GM18909 (cell line): ENCODE data around the gene SPP1.
"Not testable (repeated sequence)": the region's sequence is repeated elsewhere in the genome, so short reads cannot be mapped to it uniquely, and the experiment has no call there.

ENCODE experiments used
- ATAC-seq: cut with Tn5 transposase; IDR thresholded peaks from one replicate; pipeline ENCODE4 v1.9.1; 2021; ENCODE audit warnings: mild to moderate bottlenecking; ENCODE audit not compliant: unreplicated experiment, poor library complexity

SPP1 gene

DNA sequence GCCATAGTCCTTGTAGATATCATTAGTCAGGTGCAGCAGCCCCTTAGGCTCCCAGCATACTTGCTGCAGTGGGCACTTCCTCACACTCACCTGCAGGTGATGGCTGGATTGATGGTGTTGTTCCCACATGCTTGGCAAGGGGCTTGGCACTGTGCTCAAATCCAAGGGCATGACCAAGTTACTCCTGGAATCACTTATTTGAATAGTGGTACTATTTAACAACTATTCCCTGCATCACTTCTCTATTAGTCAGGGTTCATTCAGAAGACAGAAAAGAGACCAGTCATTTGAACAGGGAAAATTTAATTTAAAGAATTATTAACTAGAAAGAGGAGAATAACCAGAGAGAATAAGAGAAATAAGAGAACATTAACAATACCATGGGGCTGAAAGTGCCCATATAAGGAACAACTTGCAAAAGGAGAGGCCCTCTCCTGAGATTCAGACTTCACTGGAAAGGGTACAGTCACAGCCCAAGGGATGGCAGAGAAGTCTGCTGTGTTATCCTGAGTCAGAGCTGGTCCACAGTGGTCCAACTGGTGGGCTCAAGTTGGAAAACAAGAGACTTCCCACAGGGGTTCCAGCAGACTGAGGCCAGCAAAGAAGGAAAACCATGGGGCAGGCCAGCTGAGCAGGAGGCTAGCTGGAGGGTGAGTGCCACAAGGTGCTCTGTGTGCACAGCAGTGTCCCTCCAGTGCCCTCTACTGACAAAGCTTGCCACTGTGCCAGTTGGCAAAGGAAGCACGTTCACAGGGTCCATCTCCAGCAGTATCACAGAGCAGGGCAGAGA is 9.8 kb downstream of the SPP1 start:
- ATAC-seq: peak; percentile 94

DNA sequence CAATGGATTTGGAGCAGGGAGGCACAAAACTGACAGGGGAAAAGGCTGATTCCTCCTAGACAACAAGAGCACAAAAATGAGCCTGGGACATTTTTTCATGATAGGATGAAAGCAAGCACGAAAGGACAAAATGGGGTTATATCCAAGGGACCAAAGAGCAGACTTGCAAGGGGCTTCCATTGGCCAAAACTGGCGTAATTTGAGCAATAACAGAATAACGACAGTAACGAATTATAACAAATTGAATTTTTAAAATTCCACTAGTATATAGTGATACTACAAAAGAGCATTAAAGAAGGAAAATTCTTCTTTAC is 10.3 kb downstream of the SPP1 start:
- no peak for ATAC-seq

DNA sequence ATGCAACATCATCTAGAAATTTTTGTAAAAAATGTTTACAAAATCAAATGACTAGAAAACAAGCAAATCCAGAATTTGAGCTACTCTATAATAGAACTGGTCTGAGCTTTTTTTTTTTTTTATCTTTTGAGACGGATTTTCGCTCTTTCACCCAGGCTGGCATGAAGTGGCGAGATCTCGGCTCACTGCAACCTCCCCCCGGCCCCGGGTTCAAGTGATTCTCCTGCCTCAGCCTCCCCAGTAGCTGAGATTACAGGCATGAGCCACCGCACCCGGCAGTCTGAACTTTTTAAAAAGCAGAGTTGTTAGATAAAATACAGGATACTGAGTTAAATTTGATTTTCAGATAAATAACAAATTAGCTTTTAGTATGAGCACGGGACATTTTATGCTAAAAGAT is 11.0 kb downstream of the SPP1 start:
- ATAC-seq: no peak

DNA sequence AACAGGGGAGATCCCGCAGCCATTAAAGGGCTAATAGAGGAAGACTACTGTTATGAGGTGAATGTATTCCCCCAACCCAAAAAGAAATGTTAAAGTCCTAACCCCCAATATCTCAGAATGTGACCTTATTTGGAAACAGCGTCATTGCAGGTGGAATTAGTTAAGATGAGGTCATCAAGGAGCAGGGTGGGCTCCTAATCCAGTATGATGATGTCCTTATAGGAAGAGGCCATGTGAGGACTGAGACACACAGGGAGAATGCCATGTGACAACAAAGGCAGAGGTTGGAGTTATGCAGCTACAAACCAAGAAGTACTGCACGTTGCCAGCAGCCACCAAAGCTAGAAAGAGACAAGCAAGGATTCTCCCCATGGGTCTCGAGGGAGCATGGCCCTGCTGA is 14.3 kb downstream of the SPP1 start:
- no peak for ATAC-seq

- ATAC-seq: no peak
Measured at GRCh38 chr4:87995435-87995834, 19.9 kb downstream of the SPP1 start.

GRCh38 chr4:87999191-87999691 is 23.7 kb downstream of the SPP1 start:
- ATAC-seq: not testable (repeated sequence)

- no peak for ATAC-seq
Measured at GRCh38 chr4:88001871-88002270, 26.4 kb downstream of the SPP1 start.

DNA sequence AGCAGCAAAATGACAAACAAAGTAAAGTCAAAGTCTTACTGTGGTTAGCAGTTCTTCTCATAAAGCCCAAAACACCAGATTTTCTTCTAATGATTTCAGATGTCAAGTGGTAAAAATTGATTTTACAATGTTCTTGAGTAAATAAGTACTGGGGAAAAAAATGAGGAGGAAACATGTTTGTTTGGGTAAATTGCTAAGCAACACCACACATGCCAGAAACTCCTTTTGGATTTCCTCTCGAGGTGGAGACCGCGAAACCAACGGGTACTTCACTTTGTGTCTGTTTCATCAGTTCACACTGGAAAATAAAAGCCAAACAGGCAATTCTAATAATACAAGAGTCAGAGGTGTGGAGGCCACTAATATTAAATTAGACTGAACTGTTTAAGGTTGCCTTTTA is 27.3 kb downstream of the SPP1 start:
- no peak for ATAC-seq

DNA sequence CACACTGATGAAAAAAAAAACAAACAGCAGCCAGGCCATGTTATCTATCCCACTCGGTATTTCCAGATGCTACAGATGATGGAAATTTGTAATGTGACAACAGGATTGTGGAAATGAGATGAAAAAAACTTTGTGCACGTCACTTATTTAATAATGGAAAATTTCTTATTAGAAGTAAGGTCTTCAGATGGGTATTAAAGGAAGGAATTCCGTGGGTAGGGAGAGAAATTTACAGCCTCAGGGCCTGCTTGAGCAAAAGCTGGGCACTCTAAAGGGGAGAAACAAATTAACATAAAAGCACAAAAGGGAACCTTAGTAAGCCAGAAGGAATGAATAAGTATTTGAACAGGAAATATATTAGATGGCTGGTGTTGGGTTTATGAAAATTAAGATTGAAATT is 27.7 kb downstream of the SPP1 start:
- no peak for ATAC-seq

DNA sequence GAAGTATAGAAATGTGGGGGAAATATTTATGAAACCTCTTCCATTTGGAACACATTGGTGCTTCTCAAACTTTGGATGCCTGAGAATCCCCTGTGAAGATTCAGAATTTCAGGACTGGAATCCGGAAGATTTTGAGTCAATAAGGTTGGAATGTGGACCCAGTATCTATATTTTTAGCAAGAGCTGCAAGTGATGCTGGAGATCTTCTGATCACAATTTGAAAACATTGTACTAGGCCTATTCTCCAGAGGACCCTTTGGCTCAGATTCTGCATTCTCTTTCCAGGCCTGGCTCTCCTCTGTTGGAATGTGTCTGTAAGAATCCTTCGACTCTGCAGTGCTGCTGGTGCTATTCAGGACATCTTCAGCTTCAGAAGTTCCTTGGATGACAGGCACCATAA is 29.6 kb downstream of the SPP1 start:
- no peak for ATAC-seq

DNA sequence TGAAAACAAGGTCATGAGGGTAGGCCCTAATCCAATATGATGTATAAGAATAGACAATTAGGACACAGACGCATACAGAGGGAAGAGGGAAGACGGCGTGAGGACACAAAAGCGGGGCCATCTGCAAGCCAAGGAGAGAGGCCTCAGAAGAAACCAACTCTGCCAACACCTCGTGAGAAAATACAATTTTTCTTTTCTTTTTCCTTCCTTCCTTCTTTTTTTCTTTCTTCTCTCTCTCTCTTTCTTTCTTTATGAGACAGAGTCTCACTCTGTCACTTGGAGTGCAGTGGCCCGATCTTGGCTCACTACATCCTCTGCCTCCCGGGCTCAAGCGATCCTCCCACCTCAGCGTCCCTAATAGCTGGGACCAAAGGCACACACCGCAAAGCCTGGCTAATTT is 30.4 kb downstream of the SPP1 start:
- ATAC-seq: no peak

- ATAC-seq: no peak
Measured at GRCh38 chr4:88006956-88007303, 31.4 kb downstream of the SPP1 start.

DNA sequence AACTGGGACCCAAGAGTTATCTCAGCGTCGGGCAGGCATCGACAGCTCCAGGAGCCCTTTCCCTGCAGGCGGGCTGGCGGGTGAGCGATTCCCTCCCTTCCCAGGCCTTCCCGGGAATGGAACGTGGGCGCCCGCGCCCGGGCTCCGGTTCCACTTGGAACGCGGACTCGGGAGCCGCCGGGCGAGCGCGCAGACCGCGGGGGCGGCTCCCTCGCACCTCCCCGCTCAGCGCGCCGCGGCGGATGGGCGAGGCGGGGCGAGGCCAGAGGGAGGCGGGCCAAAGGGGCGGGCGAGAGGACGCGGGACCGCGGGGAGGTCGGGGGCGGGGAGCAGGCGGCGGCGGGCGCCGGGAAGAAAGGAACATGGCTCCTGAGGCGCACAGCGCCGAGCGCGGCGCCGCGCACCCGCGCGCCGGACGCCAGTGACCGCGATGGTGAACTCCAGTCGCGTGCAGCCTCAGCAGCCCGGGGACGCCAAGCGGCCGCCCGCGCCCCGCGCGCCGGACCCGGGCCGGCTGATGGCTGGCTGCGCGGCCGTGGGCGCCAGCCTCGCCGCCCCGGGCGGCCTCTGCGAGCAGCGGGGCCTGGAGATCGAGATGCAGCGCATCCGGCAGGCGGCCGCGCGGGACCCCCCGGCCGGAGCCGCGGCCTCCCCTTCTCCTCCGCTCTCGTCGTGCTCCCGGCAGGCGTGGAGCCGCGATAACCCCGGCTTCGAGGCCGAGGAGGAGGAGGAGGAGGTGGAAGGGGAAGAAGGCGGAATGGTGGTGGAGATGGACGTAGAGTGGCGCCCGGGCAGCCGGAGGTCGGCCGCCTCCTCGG is 32.0 kb downstream of the SPP1 start, which contains the start of gene PKD2:
Gene PKD2 (plus strand): TSS at position 332 of the 818 bp plus-strand sequence. CDS start 99 bp downstream, at position 431.
- ATAC-seq: peak; percentile 89

DNA sequence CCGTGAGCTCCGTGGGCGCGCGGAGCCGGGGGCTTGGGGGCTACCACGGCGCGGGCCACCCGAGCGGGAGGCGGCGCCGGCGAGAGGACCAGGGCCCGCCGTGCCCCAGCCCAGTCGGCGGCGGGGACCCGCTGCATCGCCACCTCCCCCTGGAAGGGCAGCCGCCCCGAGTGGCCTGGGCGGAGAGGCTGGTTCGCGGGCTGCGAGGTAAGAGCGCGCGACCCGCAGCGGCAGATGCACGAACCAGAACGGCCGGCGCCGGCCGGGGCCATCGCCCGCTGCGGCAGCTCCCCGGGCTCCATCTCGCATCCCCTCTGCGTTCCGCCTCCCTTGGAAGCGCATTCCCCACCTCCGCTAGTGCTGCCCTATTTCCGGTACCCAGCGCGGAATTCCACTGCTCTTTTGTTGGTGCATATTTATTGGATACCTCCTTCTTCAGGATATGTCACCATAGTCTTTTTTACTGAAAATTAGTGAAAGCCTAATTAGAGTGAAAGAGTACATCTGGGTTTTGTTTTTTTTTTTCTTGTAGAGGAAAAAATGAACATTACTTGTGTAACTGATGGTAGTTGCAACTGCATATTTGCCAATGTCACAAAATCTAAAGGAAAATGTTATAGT is 32.7 kb downstream of the SPP1 start:
- ATAC-seq: peak; percentile 38

GRCh38 chr4:88008743-88009171 is 33.2 kb downstream of the SPP1 start:
- no peak for ATAC-seq

- no peak for ATAC-seq
Measured at GRCh38 chr4:88009871-88010270, 34.4 kb downstream of the SPP1 start.

GRCh38 chr4:88010966-88011365 is 35.5 kb downstream of the SPP1 start:
- ATAC-seq: no peak

- ATAC-seq: peak; percentile 61
Measured at GRCh38 chr4:88012647-88013046, 37.1 kb downstream of the SPP1 start.

GRCh38 chr4:88014386-88014905 is 38.9 kb downstream of the SPP1 start:
- no peak for ATAC-seq

GRCh38 chr4:88015659-88016295 is 40.3 kb downstream of the SPP1 start:
- ATAC-seq: no peak
